22Rv1 (cell line): Measurements from ENCODE around the gene ELMO3.

Source experiments
- H3K27ac ChIP-seq: fragments of 450-650 bp; 2 replicates; pipeline ENCODE4 v1.5.1; 2017
- CTCF ChIP-seq: fragments of 450-650 bp; IDR thresholded peaks from 2 replicates; pipeline ENCODE4 v1.5.1; 2017; ENCODE audit warnings: mild to moderate bottlenecking
- ZFX ChIP-seq: fragments of 450-650 bp; IDR thresholded peaks from 2 replicates; pipeline ENCODE4 v1.6.1; 2017; ENCODE audit warnings: antibody characterized with exemption, borderline replicate concordance

Gene ELMO3

DNA sequence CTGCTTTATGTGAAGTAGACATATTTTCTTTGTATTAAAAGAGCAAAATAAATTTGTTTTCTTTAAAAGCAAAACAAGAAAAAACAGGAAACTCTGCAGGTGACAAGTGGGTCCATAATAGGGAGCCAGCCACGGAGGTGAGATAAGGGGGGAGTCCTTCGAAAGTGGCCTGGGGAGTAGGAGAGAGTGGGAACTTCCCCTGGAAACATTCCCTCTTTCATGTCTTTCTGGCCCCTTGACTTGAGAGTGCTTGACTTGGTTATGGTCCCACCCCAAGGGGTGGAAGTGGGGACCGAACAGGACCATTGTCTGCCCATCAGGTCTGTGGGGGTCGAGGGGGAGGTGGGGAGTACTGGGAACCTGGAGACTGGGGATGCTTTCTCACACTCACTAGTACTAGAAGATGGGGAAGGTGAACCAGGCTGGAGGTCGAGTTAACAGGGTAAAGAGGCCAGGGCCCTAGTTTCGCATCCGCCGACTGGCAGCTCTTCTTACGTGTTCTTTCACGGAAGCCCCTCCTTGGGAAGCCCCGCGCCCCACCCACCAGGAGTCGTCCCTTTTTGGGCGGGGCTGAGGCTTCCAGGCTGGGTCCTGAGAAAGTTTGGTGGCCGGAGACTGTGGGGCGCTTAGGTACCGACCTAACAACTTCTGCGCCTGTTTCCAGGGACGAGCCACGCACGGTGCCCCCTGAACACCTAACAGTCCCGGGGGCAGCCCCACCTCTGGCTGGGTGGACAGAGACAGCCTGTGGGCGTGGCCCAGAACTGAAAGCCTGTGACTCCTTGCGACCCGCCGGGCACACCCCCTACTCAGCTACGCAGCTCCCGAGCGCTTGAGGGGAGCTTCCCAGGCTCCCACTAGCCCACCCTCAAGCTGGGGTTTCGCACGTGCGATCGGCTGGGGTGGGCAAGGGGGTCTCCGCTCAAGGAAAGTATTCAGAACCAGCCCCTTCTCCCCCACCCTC lies 40.0 kb upstream of the ELMO3 start:
- no peak for TF ChIP-seq CTCF
- TF ChIP-seq ZFX: no peak
- H3K27ac ChIP-seq: peak overlapping the region; percentile 91

GRCh38 chr16:67161595-67162058 lies 37.3 kb upstream of the ELMO3 start:
- H3K27ac ChIP-seq: peak overlapping the region; percentile 91
- TF ChIP-seq ZFX (no peak), CTCF (no peak)

GRCh38 chr16:67162506-67163163 lies 36.3 kb upstream of the ELMO3 start:
- no peak for TF ChIP-seq ZFX
- no peak for TF ChIP-seq CTCF
- no peak overlapping the region for H3K27ac ChIP-seq

DNA sequence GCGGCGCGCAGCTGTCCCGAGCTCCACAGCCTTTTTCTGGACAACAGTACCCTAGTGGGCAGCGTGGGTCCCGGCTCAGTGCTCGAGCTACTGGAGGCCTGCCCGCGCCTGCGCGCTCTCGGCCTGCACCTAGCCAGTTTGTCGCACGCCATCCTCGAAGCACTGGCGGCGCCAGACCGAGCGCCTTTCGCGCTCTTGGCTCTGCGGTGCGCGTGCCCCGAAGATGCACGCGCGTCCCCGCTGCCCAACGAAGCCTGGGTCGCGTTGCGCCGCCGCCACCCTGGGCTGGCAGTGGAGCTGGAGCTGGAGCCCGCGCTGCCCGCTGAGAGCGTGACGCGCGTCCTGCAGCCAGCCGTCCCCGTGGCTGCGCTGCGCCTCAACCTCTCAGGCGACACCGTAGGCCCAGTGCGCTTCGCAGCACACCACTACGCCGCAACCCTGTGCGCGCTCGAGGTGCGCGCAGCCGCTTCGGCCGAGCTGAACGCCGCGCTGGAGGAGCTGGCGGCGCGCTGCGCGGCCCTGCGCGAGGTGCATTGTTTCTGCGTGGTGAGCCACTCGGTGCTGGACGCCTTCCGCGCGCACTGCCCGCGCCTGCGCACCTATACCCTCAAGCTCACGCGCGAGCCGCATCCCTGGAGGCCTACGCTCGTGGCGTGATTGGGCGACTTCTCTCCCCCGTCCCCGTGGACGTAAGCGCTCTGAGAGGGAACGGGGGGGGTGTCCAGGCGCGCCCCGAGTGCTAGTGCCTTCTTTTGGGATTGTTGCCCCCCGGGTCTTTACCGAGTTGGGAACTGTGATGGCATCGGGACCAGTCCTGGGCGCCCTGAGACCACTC lies 35.5 kb upstream of the ELMO3 start:
- H3K27ac ChIP-seq: no peak overlapping the region

GRCh38 chr16:67163999-67164558 lies 34.9 kb upstream of the ELMO3 start:
- no peak overlapping the region for H3K27ac ChIP-seq

More for the DNA sequence above, 35.5 kb upstream of the ELMO3 start:
- TF ChIP-seq ZFX (no peak), CTCF (no peak)

DNA sequence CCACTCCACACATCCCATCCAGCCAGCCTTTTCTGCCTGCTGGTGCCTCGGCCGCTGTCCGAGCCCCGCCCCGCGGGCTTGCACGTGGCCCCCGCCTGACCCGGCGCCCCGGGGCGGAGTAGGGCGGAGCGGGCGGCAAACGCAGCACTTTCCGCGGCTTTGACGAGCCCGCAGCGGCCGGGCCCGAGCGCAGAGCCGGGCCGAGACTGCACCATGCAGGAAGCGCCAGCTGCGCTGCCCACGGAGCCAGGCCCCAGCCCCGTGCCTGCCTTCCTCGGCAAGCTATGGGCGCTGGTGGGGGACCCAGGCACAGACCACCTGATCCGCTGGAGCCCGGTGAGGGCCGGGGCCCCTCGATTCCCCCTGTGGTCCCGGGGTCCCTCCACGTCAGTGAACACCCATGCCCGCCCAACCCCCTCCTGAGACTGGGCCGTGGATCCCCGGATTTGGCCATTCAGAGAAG lies 34.3 kb upstream of the ELMO3 start, which contains the start of gene HSF4:
TSS of gene HSF4 (plus strand) at position 147 of the 463 bp plus-strand sequence. CDS start at position 214, 67 bp downstream.
- TF ChIP-seq CTCF: no peak
- no peak within 1 kb of the TSS for H3K27ac ChIP-seq

More at GRCh38 chr16:67163999-67164558, 34.9 kb upstream of the ELMO3 start:
- no peak for TF ChIP-seq CTCF
- TF ChIP-seq ZFX: no peak
